Activated CD8-positive, alpha-beta memory T cell treated with anti-CD3 and anti-CD28 coated beads for 24 hours (primary cell): ENCODE measurements around the gene MMAB.

Experiments
- DNase-seq: peaks from one replicate; pipeline ENCODE4 v3.0.0-alpha.2; 2020

Gene MMAB

DNA sequence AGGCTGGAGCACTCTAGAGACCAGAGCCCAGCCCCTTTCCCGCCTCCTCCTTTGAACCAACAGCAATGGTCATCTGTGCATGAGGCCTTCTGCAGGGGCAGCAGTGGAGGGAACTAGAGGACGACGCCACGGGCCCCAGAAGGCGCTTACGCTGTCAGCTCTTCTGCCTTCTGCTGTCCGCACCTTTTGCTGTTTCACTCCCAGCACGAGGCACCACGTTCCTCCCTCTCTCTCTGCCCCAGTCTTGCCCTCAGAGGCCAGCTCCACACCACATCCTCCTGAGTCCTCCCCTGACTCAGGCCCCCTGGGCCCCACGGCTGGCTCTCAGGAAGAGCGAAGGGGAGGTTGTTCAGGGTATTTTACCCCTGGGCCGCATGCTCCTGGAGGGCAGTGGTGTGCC is 15.5 kb downstream of the MMAB start:
- DNase-seq, result no peak

DNA sequence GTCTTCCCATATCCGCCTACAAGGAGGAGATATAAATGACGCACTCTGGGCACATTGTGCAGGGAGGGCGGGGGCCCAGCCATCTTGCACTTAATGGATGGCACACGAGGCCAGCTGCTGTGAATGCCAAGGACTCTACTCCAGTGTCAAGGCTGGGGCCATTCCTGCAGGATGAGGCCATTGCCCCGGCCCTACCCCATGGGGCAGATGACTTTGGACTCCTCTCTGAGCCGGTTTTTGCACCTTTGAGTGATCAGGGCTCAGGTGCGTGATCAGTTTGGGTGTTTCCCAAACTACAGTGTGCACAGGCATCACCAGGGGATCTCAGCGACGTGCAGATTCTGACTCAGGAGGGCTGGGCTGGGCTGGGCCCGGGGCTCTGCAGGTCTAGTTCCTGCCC is 16.1 kb downstream of the MMAB start:
- no peak for DNase-seq

DNA sequence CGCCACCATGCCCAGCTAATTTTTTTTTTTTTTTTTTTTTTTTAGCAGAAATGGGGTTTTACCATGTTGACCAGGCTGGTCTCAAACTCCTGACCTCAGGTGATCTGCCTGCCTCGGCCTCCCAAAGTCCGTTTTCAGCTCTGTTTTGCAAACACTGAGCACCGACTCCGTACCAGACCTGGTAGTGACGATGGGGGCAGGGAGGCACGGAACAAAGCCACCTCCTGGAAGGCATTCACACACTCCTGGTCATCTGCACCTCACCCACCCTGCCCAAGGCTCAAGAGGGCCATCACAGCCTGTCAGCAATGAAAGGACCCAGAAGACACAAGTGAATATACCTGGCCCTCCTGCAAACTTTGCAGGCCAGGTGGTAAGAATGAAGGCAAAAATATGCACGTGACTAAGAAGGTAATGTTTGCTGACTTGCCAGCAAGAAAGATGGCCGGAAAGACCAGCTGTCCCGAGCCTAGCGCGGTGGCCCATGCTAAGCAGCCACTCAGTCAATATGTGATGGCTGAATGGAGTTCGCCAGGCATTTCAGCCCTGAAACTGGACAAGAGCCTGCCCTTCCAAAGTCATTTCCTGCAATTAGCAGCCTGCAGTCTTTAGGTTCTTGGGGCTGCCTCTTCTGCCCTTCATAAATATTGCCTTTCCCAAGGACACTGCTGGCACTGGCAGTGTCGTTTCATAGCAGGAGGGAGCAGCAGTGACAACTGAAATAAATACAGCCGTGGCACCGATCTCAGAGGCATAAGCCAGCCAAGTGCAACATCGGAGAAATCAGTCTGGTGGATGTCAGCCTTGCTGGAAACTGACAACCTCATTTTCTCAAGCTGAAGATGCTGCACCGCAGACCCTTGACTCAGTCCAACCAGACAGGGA is 17.6 kb downstream of the MMAB start:
- DNase-seq, result no peak

DNA sequence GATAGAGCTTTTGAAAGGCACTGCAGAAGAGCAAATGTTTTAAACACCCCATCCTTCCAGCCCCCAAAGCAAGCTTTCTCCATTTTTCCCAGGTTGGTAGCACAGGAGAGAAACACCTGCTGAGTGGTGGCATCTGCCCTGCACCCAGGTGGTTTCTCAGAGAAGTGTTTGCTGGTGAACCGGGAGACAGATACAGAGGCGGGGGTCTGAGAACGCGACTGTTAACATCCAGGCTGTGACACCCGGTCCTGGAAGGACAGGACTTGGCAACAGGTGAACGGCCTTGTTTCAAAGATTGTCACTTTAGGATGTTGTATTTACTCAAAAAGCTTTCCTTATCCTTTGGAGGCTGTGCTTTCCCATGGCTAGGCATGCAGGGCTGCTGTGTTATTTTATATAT is 18.5 kb downstream of the MMAB start:
- no peak for DNase-seq

DNA sequence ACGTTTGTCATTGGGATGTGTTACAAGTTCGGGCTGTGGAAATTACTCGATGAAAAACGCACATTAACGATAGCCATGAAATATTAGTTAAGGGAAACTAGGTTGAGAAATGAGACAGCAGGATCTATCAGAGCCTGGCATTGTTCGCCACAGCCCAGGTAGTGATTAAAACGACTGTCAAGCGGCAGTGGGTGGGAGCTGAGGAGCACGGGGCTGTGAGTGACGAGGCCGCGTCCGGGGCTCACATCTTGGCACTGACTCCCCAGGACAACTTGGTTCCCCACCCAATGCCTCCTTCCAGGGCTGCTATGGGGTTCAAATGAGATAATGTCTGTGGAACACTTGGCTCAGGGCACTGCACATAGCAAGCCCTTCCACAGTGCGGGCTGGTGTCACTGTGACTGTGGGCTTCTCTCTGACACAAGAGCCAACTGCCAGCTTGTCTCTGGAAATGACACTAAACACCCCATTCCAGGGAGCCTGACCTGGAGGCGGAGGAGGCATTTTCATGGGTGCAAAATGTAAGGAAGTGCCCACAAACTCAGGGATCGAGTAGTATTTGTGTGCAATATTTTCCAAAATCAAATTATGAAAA is 19.3 kb downstream of the MMAB start:
- no peak for DNase-seq

DNA sequence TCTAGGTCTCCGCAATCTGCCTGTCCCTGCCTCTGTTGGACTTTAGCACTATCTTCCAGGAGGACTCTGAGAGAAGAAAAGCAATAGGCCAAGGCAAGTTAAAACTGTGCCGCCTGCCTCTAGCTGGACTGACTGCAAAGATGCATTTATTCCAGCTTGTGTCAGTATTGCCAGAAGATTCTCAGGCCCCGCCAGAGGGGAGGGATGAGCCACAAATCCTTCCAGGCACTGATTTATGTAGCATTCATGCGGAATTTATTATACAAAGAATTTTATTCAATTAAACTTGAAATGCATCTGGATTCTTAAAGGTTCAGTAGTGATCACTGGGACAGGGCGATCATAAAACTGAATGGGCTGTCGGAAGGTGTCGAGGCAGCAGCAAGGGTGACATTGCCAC is 19.8 kb downstream of the MMAB start:
- DNase-seq, result no peak

DNA sequence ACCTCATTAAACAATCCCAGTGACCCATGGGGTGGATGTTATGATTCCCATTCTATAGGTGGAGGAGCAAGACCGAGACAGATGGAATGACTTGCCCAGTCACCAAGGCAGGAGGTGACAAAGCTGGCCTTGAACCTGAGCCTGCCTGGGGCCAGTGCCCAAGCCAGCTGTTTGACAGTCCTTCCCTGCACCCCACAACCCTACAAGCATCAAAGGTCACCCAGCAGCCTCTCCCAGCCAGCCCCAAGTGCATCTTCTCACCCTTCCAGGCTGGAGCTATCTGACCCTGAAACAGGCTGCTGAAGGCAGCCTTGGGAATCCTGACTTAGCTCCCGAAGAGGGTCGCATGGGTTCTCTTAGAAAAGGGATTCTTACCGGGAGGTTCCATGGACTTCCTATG is 20.3 kb downstream of the MMAB start:
- no peak for DNase-seq

DNA sequence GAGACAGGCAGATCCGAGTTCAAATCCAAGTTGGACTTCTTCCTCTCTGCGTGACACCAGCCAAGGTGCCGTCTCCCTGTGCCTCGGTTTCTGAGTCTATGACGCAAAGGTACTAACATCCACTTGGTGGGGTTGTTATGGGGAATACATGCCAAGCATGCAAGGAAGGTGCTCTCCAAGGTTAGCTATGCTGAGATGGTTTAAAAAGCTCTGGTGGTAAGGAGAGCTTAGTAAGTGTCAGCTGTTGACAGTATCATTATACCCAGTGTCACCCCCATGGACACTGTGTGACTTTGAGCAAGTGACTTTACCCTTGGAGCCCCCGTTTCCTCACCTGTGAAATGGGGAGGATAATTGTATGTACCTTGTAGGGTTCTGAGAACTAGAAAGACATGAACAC is 22.2 kb downstream of the MMAB start:
- DNase-seq, result no peak

DNA sequence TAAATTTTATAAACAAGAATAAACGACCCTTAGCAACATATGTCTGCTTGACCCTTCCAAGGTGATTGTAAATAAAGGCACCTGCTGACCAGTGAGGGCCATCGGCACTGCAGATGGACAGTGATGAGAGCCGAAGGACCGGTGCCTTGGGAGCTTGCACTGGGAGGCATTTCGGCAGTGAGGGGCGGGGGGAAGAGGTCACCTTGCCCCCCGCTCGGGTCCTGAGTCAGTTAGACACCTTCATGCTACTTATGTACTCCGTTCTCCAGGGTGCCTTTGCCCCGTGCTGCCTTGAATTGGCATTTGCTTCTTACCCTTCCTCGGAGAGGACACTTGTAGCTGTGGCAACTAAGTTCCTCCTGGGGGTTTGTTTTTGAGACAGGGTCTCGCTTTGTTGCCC is 23.0 kb downstream of the MMAB start:
- DNase-seq, result no peak

DNA sequence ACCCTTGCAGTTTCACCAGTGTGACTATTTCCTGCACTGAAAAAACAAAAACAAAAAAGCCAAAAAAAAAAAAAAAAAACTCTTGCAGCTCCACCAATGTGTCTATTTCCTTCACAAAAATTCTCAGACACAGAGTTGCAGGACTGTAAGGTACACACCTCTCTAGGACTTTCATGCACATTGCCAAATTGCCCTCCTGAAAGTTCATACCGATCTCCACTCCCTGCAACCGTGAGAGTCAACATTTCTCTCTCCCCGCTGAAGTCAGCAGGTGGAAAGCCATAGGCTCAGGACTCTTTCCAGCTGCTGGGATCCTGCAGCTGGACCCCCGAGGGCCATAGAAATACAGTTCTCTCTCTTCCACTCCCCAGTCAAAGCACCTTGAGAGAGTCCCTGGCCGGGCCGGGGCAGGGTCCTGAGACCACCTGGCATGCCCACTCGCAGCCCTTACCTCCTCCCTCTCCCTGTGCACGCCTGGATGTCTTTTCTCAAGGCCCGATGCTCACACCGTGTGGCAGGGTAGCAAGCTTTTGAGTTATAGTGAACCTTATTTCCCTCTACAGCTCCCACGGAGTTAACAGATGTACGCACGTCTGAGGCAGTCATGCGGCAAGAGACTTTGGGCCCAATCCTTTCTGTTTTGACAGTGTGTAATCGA is 23.6 kb downstream of the MMAB start:
- DNase-seq, result no peak

DNA sequence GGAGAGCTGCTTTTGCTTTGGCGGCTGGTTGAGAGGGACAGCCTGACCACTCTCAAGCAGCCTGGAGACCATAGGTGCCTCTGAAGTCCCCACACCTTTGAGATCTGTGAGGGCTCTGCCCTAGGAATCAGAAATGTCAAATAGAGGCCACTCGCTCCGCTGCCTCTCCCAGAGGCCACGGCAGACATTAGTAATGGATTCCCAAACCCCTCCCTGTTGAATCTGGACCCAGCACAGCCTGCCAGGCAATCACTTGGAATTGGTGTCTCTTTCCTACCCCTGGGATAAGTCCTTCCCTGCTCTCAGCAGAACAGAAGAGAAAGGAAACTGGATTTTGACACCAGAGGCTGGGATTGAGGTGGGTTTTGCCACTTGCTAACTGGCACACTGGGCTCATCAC is 25.0 kb downstream of the MMAB start:
- no peak for DNase-seq

DNA sequence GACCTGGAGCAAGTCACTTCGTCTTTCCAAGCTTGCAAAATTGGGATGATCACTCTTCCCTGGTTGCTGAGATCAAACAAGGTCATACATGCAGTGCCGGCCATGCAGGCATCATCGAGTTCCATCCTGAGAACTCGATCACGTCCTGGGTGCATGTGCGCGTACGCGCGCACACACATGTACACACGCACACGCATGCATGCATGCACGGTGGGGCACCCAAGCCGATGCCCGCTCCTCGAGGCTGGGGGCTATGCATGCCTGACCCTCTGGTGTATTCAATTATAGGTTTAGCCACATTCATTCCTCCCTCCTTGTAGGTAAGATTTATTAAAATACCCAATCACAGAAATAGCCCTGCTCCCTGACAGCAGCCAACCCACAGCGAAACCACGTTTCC is 26.0 kb downstream of the MMAB start:
- no peak for DNase-seq

DNA sequence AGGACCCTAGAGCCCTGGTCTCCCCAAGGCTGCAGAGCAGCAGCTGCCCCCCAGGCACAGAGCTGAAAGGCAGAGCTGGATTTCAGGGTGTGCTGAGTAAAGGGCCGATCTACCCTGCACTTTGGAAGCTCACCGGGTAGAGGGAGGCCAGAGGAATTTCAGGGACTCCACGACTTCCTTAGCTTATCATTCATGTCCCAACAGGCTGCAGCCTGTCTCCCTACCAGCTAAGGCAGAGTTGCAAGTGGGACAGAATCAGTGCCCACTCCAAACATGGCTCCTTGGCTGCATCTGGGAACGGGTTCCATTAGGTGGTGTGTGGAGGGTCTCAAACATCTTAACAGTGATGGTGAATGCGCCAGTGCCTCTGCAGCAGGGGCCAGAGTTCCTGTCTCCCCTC is 27.5 kb downstream of the MMAB start:
- no peak for DNase-seq

DNA sequence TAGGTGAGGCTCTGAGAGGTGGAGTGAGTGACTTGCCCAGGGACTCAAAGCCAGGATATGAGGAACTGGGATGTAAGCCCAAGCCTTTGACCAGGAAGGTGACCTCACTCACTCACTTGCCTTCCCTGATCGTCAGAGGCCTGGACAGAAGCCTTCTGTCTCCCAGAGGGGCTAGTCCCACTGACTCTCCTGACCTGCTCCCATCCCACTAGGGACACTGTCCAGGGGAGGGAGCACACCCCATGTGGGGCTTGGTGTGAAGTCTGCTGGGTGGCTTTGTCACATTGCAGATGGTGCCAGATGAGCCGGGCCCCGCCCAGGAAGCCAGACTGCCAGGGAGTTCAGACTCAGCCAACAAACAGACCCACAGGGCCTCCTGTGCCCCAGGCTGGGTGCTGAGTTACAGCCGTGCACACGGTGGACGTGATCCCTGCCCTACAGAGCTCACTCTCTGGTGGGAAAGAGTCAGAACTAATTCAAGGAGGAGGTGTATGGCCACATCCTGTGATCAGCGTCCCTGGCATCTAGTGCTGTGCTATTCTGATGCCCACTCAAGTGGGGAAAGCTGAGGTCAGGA is 28.3 kb downstream of the MMAB start:
- no peak for DNase-seq

DNA sequence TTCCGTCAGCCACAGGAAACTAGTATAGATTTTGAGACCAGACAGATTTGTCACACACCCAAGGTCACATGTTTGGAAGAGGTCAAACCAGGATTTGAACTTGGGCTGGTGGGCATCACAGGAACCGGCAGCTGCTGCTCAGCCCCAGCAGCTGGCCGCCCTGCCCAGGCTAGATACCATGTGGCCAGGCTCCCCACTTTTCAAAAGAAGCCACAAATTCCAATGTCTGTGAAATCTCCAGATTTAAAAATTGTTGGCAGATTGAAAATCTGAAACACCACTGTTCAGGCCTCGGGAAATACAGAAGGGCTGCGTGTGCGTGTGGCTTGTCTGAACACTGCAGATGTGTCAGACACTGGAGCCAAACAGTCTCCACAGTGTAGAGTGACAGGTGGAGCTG is 30.4 kb downstream of the MMAB start:
- no peak for DNase-seq

DNA sequence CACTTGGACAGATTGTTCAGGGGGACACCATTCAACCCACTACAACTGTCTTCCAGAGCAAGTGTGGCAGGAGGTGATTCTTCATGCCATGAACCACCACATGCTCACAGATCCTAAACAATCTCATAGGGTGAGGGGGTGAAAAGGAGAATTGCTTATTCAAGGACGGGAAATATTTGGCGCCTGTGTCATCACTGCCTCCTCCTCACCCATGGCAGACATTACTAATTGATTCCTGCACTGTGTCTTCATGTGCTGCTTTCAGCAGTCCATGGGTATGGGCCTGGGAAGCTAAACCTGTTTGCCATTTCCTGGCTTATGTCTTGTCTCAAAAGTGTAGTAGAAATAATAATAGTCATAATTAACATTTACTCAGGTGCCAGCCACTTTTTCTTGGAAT is 31.3 kb downstream of the MMAB start:
- DNase-seq, result no peak

DNA sequence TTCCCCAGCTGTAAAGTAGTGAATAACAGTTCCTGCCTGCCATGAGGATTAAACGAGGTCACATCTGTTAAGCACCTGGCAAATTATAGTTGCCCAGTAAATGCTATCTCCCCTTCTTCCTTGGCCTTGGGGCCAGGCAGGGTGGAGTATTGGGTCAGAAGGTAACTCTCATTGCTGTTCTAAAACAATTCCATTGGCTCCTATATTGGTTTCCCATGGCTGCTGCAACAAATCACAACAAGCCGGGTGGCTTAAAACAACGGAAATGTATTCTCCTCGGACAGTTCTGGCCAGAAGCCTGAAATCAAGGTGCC is 31.9 kb downstream of the MMAB start:
- DNase-seq, result no peak

DNA sequence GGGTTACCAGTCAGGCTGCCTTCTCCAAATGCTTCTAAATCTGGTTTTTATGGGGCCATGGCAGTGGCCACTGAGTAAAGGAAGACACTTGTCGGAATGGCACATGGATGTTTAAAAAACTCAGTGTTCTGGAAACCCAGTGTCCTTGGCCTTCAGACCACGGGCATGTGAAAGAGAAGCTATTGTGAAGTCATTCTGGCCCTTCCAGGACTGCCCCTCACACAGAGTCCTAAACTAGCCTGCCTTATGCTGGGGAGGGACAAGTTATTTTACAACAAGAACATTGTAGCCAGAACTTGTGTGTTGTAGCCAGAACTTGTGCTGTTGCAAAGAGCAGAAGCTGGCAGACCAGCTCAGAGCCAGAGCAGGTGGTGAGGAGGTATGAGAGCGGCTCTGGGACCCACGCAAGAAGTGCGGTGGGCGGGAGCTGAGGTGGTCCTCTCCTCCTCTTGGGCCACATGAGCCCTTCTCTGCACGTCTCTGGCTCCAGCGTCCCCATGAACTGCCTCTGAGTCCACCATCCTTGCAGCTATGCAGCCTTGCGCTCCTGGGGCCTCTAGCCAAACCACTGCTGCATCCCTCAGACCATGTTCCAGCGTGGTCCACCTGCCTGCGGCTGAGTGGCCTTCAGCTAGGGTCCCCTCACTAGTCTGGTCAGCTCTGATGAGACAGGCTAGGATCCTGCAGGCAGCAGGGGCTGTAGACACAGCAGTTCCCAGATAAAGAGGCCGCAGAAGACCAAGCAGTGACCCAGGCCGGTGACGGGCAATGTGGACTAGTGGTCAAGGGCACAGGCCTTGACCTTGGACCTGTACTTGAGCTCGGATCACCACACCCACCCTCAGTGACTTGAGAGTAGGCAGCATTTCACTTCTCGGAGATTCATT is 32.5 kb downstream of the MMAB start:
- no peak for DNase-seq

DNA sequence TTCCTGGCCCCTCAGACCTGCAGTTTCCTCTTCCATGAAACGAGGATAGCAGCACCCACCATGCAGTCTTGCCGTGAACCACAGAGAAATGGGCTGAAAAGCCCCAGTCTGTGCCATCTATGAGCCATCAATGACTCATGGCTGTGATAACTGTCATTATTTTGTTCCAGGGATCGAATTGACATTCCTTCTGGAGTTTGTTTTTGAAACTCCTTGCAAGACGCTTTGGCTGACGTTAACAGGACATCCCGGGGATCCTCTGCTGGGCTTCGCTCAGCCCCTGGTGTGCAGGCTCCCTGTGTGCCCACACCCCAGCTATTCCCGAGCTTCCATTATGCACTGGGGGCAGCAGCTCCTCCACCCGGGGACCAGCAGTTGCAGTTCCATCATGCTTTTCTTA is 33.8 kb downstream of the MMAB start:
- DNase-seq, result no peak

DNA sequence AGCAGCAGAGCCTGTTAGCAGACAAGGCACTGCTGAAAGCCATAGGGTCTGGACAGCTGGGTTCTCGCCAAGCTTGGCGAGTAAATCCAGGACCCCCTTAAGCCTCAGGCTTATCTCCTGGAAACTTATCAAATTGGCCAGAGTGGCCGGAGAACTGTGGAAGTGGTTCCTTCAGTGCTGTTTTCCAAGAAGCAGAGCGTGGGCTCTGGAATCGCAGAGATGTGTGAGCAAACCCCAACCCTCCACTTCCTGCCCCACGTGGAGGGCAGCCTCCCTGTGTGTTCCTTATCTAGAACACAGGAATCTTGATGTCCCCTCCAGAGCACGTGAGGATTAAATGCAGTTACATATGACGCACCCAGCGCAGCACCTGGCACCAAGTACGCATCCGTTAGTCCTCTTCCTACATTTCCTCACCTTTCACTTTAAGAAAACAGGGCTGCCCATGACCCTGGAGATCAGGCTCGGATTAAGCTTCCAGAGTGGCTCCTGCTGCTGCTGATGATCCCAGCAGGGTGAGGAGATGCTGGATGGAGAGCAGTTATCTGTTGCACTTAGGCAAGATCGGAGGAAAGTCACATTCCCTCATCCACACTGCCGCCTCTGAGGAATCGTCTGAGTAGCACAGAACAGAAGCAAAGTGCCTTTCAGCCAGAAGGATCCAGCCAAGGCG is 35.0 kb downstream of the MMAB start:
- DNase-seq, result no peak

DNA sequence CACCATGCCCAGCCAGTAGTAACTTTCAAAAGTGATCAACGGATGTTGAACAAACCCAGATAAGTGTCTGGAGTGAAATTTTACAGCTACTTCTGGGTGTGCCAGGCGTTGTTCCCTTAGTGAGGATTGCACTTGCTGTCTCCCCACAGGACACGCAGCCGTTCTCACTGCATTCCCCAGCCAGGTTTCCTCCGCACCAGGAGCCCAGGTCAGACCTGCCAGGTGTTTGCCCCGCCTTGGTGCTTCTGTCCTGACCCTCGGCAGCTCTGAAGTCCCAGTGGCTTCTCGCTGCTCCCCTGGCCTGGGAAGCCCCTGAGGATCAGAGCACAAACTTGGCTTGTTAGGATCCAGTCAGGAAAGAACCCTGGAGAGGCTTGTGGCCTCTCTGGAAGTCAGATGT is 36.2 kb downstream of the MMAB start:
- DNase-seq, result no peak

DNA sequence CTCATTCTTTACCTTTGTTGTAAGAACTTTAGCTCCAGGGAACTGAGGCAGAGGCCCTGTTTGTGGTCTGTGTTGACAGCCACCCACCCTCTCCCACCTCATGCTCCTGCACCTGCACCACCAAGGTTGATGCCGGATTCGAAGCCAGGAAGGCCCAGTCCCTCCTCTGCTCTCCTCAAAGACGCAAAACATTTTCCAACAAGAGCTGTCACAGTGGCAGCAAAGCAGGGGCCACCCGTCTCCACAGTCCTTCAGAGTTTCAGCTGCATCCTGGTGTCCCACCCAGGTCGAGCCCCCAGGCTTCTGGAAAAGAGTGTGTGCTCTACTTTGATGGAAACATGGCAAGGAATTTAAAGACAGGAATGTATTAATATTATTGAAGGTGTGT is 37.4 kb downstream of the MMAB start:
- no peak for DNase-seq
